NCI-H748 (cell line): Measurements from ENCODE around the gene DCPS.
"Not testable (repeated sequence)": the region's sequence is repeated elsewhere in the genome, so short reads cannot be mapped to it uniquely, and the experiment has no call there.

Source experiments
- DNase-seq: peaks from one replicate; lab custom pipeline; 2025; ENCODE audit not compliant: unreplicated experiment; lab: John Stamatoyannopoulos, UW

Gene DCPS

GRCh38 chr11:126381960-126382359 is 78.1 kb downstream of the DCPS start:
- DNase-seq, result not testable (repeated sequence)

- not testable (repeated sequence) for DNase-seq
These were observed 78.8 kb downstream of the DCPS start for GRCh38 chr11:126382641-126383040.

- DNase-seq, result no peak
These were observed 79.8 kb downstream of the DCPS start for GRCh38 chr11:126383339-126384335.

- DNase-seq, result no peak
These were observed 80.7 kb downstream of the DCPS start for GRCh38 chr11:126384449-126385070.

GRCh38 chr11:126385991-126386728 is 82.3 kb downstream of the DCPS start:
- DNase-seq, result no peak

GRCh38 chr11:126386729-126387071 is 82.8 kb downstream of the DCPS start:
- DNase-seq, result peak; percentile 15

GRCh38 chr11:126387857-126388256 is 84.0 kb downstream of the DCPS start:
- no peak for DNase-seq

- no peak for DNase-seq
These were observed 86.5 kb downstream of the DCPS start for GRCh38 chr11:126390272-126390867.

GRCh38 chr11:126391286-126391954 is 87.6 kb downstream of the DCPS start:
- no peak for DNase-seq

- no peak for DNase-seq
These were observed 88.2 kb downstream of the DCPS start for GRCh38 chr11:126391970-126392632.

GRCh38 chr11:126392633-126393013 is 88.8 kb downstream of the DCPS start:
- no peak for DNase-seq

- DNase-seq, result no peak
These were observed 89.3 kb downstream of the DCPS start for GRCh38 chr11:126393143-126393542.

- DNase-seq, result no peak
These were observed 90.2 kb downstream of the DCPS start for GRCh38 chr11:126394036-126394435.

- DNase-seq, result not testable (repeated sequence)
These were observed 90.8 kb downstream of the DCPS start for GRCh38 chr11:126394634-126395072.
